NB4 (cell line): ENCODE results near the gene DNMT3A.

Source experiments
- MYC ChIP-seq: IDR thresholded peaks from 2 replicates; pipeline ENCODE4 v1.6.1; 2011; ENCODE audit warnings: low read depth, low read length
- POLR2A ChIP-seq: IDR thresholded peaks from 2 replicates; pipeline ENCODE4 v1.6.1; 2011; ENCODE audit warnings: mild to moderate bottlenecking; ENCODE audit not compliant: insufficient read length; ENCODE audit errors: extremely low read depth
- TF ChIP-seq, protein P1 (sequence below): IDR thresholded peaks from one replicate; pipeline ENCODE4 v1.5.1; 2012; ENCODE audit warnings: low read depth, low read length
- TF ChIP-seq, protein P2 (sequence below): IDR thresholded peaks from 2 replicates; pipeline ENCODE4 v1.6.1; 2011; ENCODE audit warnings: low read depth, low read length

DNA sequence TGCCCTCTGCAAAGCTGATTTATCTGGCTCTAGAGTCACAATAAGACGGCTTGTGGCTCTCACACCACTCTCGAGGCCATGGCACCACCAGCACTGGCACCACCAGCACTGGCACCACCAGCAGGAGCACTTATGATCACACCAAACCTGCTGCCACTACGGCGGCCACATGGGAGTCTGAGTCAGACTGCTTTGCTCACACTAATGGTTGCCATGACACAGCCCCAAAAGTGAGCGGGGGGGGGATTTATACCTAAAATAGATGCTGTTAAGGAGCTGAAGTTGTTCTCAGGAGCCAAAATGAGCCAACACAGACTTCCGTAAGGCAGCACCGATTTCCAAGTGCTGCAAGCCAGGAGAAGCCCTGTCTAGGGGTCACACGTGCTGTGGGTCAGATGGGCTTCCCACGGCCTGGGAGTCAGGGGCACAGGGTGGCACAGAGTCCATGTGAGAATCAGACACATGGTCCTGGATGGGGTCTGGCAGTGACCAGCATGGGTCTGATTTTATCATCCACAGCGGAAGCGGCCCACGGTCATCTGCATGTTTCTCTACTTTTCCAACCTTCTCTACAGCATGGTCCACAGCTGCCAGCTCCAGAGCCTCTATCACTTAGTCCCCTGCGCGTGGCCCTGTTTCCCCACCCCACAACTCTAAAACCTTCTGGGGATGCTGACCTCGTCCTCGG, 16.7 kb downstream of the DNMT3A start:
- TF ChIP-seq, protein P1, sequence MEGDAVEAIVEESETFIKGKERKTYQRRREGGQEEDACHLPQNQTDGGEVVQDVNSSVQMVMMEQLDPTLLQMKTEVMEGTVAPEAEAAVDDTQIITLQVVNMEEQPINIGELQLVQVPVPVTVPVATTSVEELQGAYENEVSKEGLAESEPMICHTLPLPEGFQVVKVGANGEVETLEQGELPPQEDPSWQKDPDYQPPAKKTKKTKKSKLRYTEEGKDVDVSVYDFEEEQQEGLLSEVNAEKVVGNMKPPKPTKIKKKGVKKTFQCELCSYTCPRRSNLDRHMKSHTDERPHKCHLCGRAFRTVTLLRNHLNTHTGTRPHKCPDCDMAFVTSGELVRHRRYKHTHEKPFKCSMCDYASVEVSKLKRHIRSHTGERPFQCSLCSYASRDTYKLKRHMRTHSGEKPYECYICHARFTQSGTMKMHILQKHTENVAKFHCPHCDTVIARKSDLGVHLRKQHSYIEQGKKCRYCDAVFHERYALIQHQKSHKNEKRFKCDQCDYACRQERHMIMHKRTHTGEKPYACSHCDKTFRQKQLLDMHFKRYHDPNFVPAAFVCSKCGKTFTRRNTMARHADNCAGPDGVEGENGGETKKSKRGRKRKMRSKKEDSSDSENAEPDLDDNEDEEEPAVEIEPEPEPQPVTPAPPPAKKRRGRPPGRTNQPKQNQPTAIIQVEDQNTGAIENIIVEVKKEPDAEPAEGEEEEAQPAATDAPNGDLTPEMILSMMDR = no peak
- TF ChIP-seq, protein P2, sequence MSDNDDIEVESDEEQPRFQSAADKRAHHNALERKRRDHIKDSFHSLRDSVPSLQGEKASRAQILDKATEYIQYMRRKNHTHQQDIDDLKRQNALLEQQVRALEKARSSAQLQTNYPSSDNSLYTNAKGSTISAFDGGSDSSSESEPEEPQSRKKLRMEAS = no peak
- TF ChIP-seq POLR2A (no peak), MYC (no peak)
